GM21515 (cell line): ENCODE measurements around the gene ABI3BP.
"Not testable (repeated sequence)": the region's sequence is repeated elsewhere in the genome, so short reads cannot be mapped to it uniquely, and the experiment has no call there.

Source experiments
- ATAC-seq: cut with Tn5 transposase; IDR thresholded peaks from one replicate; pipeline ENCODE4 v1.9.1; 2021; ENCODE audit not compliant: unreplicated experiment

Gene ABI3BP

GRCh38 chr3:100993309-100993708, at the start of gene ABI3BP:
Gene ABI3BP, minus strand, starts transcription at chr3:100993421. Its CDS starts 37 bp downstream, at chr3:100993384.
- no peak for ATAC-seq

GRCh38 chr3:101039285-101039684, 46.1 kb upstream of the ABI3BP start:
- no peak for ATAC-seq

- ATAC-seq = no peak
These were observed 45.7 kb upstream of the ABI3BP start for GRCh38 chr3:101038880-101039279.

GRCh38 chr3:101038393-101038792, 45.2 kb upstream of the ABI3BP start:
- no peak for ATAC-seq

- no peak for ATAC-seq
These were observed 44.4 kb upstream of the ABI3BP start for GRCh38 chr3:101037613-101038012.

- no peak for ATAC-seq
These were observed 43.5 kb upstream of the ABI3BP start for GRCh38 chr3:101036676-101037075.

GRCh38 chr3:101036213-101036618, 43.0 kb upstream of the ABI3BP start:
- no peak for ATAC-seq

GRCh38 chr3:101027286-101027685, 34.1 kb upstream of the ABI3BP start:
- ATAC-seq = no peak

GRCh38 chr3:101026881-101027280, 33.7 kb upstream of the ABI3BP start:
- ATAC-seq = no peak

GRCh38 chr3:101026244-101026643, 33.0 kb upstream of the ABI3BP start:
- no peak for ATAC-seq

GRCh38 chr3:101020351-101021015, 27.3 kb upstream of the ABI3BP start:
- no peak for ATAC-seq

- ATAC-seq = no peak
These were observed 23.8 kb upstream of the ABI3BP start for GRCh38 chr3:101017017-101017416.

GRCh38 chr3:101012312-101012711, 19.1 kb upstream of the ABI3BP start:
- not testable (repeated sequence) for ATAC-seq

- no peak for ATAC-seq
These were observed 17.9 kb upstream of the ABI3BP start for GRCh38 chr3:101011136-101011535.

GRCh38 chr3:101010296-101010695, 17.1 kb upstream of the ABI3BP start:
- no peak for ATAC-seq

GRCh38 chr3:101009386-101009785, 16.2 kb upstream of the ABI3BP start:
- ATAC-seq = no peak

GRCh38 chr3:100999160-100999559, 5.9 kb upstream of the ABI3BP start:
- no peak for ATAC-seq

- ATAC-seq = no peak
These were observed 1.6 kb upstream of the ABI3BP start for GRCh38 chr3:100994809-100995208.

- ATAC-seq = no peak
These were observed 966 bp upstream of the ABI3BP start for GRCh38 chr3:100994187-100994586.

GRCh38 chr3:100992231-100993012, 799 bp downstream of the ABI3BP start:
- no peak for ATAC-seq

- no peak for ATAC-seq
These were observed 5.1 kb downstream of the ABI3BP start for GRCh38 chr3:100988080-100988479.

GRCh38 chr3:100984308-100984707, 8.9 kb downstream of the ABI3BP start:
- ATAC-seq = no peak
